ENCODE measurements around the gene RABEP1. TPM values are rescaled to one million over a fixed set of nuclear protein-coding genes. Genes with fewer than 3 reads are reported as not detected.
"Not testable (repeated sequence)": the region's sequence is repeated elsewhere in the genome, so short reads cannot be mapped to it uniquely, and the experiment has no call there.

Gene RABEP1
- total RNA-seq, 2 donors from 2014 or later: 38.9 to 54.7 TPM

GRCh38 chr17:5238333-5238732 lies 43.8 kb upstream of the RABEP1 start:
- Histone ChIP-seq H3K4me3 (no peak overlapping the region), H3K27ac (no peak overlapping the region), H3K9me3 (no peaks in the 10 kb centered on the region), H3K36me3 (no peaks in the 10 kb centered on the region), H3K27me3 (replicated peaks; ENCODE audit: insufficient read depth) (no peaks in the 10 kb centered on the region), H3K4me1 (replicated peaks) (no peaks in the 10 kb centered on the region)
- no peak for DNase-seq (ENCODE audit: low spot score)
- WGBS: 33% methylated on average over 4 of the region's 4 CpGs
- TF ChIP-seq CTCF (IDR thresholded peaks at IDR 0.05) (no peak), POLR2A (IDR thresholded peaks at IDR 0.05) (no peak), POLR2AphosphoS5 (IDR thresholded peaks at IDR 0.05) (no peak)
- intact Hi-C loops (cut with DNase I): no loop called here

- H3K9me3 ChIP-seq; H3K4me3 ChIP-seq; DNase-seq (ENCODE audit: low spot score); H3K27me3 ChIP-seq (replicated peaks; ENCODE audit: insufficient read depth); intact Hi-C loops (cut with DNase I); H3K27ac ChIP-seq; H3K4me1 ChIP-seq (replicated peaks); H3K36me3 ChIP-seq: not testable (repeated sequence)
- WGBS: 77% methylated on average over 7 of the region's 7 CpGs
These were observed 42.3 kb upstream of the RABEP1 start for GRCh38 chr17:5239769-5240168.

- no peak for DNase-seq (ENCODE audit: low spot score)
- Histone ChIP-seq H3K9me3 (no peaks in the 10 kb centered on the region), H3K27ac (peak overlapping the region in 1 of 2 donors; percentile 42), H3K36me3 (no peaks in the 10 kb centered on the region), H3K27me3 (replicated peaks; ENCODE audit: insufficient read depth) (no peaks in the 10 kb centered on the region), H3K4me3 (no peak overlapping the region), H3K4me1 (replicated peaks) (no peaks in the 10 kb centered on the region)
- 25% methylated on average over 10 of the region's 10 CpGs for WGBS
- no peak for TF ChIP-seq POLR2A (IDR thresholded peaks at IDR 0.05)
- no peak for TF ChIP-seq CTCF (IDR thresholded peaks at IDR 0.05)
- TF ChIP-seq POLR2AphosphoS5 (IDR thresholded peaks at IDR 0.05): no peak
- intact Hi-C loops (cut with DNase I): no loop called here
These were observed 40.0 kb upstream of the RABEP1 start for GRCh38 chr17:5241861-5242671.

GRCh38 chr17:5247621-5248020 lies 34.5 kb upstream of the RABEP1 start:
- WGBS: 82% methylated on average over 8 of the region's 8 CpGs
- Histone ChIP-seq H3K9me3 (no peaks in the 10 kb centered on the region), H3K4me1 (replicated peaks) (no peaks in the 10 kb centered on the region), H3K4me3 (no peak overlapping the region), H3K27me3 (replicated peaks; ENCODE audit: insufficient read depth) (no peaks in the 10 kb centered on the region), H3K27ac (no peak overlapping the region), H3K36me3 (no peaks in the 10 kb centered on the region)
- TF ChIP-seq POLR2A (IDR thresholded peaks at IDR 0.05): no peak
- no peak for TF ChIP-seq CTCF (IDR thresholded peaks at IDR 0.05)
- no peak for TF ChIP-seq POLR2AphosphoS5 (IDR thresholded peaks at IDR 0.05)
- no peak for DNase-seq (ENCODE audit: low spot score)
- intact Hi-C loops (cut with DNase I): loop anchor here (5.0 kb wide), 1 partner anchor 190 kb away; the partner anchor contains the start of gene C1QBP

GRCh38 chr17:5248821-5249479 lies 33.1 kb upstream of the RABEP1 start:
- no peak overlapping the region for H3K27ac ChIP-seq
- no peak overlapping the region for H3K4me3 ChIP-seq
- no peaks in the 10 kb centered on the region for H3K36me3 ChIP-seq
- DNase-seq (ENCODE audit: low spot score): no peak
- WGBS: 74% methylated on average over 22 of the region's 22 CpGs
- no peaks in the 10 kb centered on the region for H3K4me1 ChIP-seq (replicated peaks)
- no peaks in the 10 kb centered on the region for H3K27me3 ChIP-seq (replicated peaks; ENCODE audit: insufficient read depth)
- TF ChIP-seq CTCF (IDR thresholded peaks at IDR 0.05): no peak
- H3K9me3 ChIP-seq: no peaks in the 10 kb centered on the region
- intact Hi-C loops (cut with DNase I): loop anchor here (5.0 kb wide), 1 partner anchor 188 kb away; the partner anchor contains the start of gene C1QBP

Measured in prostate gland (tissue), 2 donors.